HEK293 (cell line): ENCODE measurements around the gene AP3D1.

Source experiments
- CTCF ChIA-PET: fragments of 350-600 bp; formaldehyde crosslinking; extraction: SDS; loops from one replicate; lab custom pipeline; 2021; ENCODE audit warnings: antibody characterized with exemption; lab: Yijun Ruan, JAX
- POLR2A ChIA-PET: fragments of 300-600 bp; formaldehyde crosslinking; extraction: SDS; loops from one replicate; lab custom pipeline; 2020; ENCODE audit warnings: antibody characterized with exemption, inconsistent platforms; lab: Yijun Ruan, JAX
- H3K27ac ChIP-seq: fragments of 200-500 bp; sonication (Bioruptor generic); 2 replicates; pipeline ENCODE4 v1.5.1; 2014; ENCODE audit warnings: low read depth, low read length, control low read depth, inconsistent platforms; ENCODE audit errors: extremely low read depth
- H3K36me3 ChIP-seq, 2 experiments: fragments of 200-500 bp in 1 of 2; sonication (Bioruptor generic) in 1 of 2; 1 replicate in 1 of 2; 2 replicates in 1 of 2; pipeline ENCODE4 v1.5.1; 2014 to 2017; ENCODE audit warnings: inconsistent platforms in 2 of 2, low read length in 2 of 2; ENCODE audit not compliant: control insufficient read depth in 2 of 2, insufficient read depth in 1 of 2
- H3K4me1 ChIP-seq: fragments of 200-500 bp; sonication (Bioruptor generic); 2 replicates; pipeline ENCODE4 v1.5.1; 2014; ENCODE audit warnings: mild to moderate bottlenecking, low read length, inconsistent platforms; ENCODE audit not compliant: control insufficient read depth, insufficient read depth
- H3K4me3 ChIP-seq: 2 replicates; pipeline ENCODE4 v1.5.1; 2011; ENCODE audit warnings: low read depth, mild to moderate bottlenecking, control low read depth, low read length, moderate library complexity
- H3K9me3 ChIP-seq: fragments of 200-500 bp; sonication (Bioruptor generic); 2 replicates; pipeline ENCODE4 v1.5.1; 2014; ENCODE audit warnings: low read depth, low read length, inconsistent platforms; ENCODE audit not compliant: control insufficient read depth, insufficient read depth
- BCL11B ChIP-seq: fragments of 450-650 bp; formaldehyde crosslinking; IDR thresholded peaks from 2 replicates; pipeline ENCODE4 v1.5.1; 2016; ENCODE audit warnings: low read depth, missing biosample characterization, missing genetic modification characterization
- BCL6B ChIP-seq: fragments of 450-650 bp; formaldehyde crosslinking; IDR thresholded peaks from 2 replicates; pipeline ENCODE4 v1.5.1; 2017; ENCODE audit warnings: missing biosample characterization, missing genetic modification characterization
- EGR2 ChIP-seq: fragments of 450-650 bp; formaldehyde crosslinking; IDR thresholded peaks from 2 replicates; pipeline ENCODE4 v1.5.1; 2016; ENCODE audit warnings: low read depth, missing biosample characterization, missing genetic modification characterization
- HOXC10 ChIP-seq: sonication (generic); formaldehyde crosslinking; IDR thresholded peaks from 2 replicates; pipeline ENCODE4 v1.8.1; 2023; ENCODE audit warnings: mild to moderate bottlenecking, missing genetic modification reagents
- PATZ1 ChIP-seq: fragments of 450-650 bp; formaldehyde crosslinking; IDR thresholded peaks from 2 replicates; pipeline ENCODE4 v1.5.1; 2016; ENCODE audit warnings: missing biosample characterization, missing genetic modification characterization
- PRDM4 ChIP-seq: fragments of 450-650 bp; formaldehyde crosslinking; IDR thresholded peaks from 2 replicates; pipeline ENCODE4 v1.5.1; 2017; ENCODE audit warnings: missing biosample characterization, missing genetic modification characterization
- PRDM6 ChIP-seq: fragments of 450-650 bp; formaldehyde crosslinking; IDR thresholded peaks from 2 replicates; pipeline ENCODE4 v1.5.1; 2017; ENCODE audit warnings: missing biosample characterization, missing genetic modification characterization
- SP3 ChIP-seq: fragments of 450-650 bp; formaldehyde crosslinking; IDR thresholded peaks from 2 replicates; pipeline ENCODE4 v1.5.1; 2016; ENCODE audit warnings: missing biosample characterization, missing genetic modification characterization
- WT1 ChIP-seq: fragments of 450-650 bp; formaldehyde crosslinking; IDR thresholded peaks from 2 replicates; pipeline ENCODE4 v1.5.1; 2016; ENCODE audit warnings: missing biosample characterization, missing genetic modification characterization
- ZBTB6 ChIP-seq: fragments of 450-650 bp; formaldehyde crosslinking; IDR thresholded peaks from 2 replicates; pipeline ENCODE4 v1.5.1; 2017; ENCODE audit warnings: missing biosample characterization, missing genetic modification characterization
- ZBTB8A ChIP-seq: fragments of 450-650 bp; formaldehyde crosslinking; IDR thresholded peaks from 2 replicates; pipeline ENCODE4 v1.5.1; 2016; ENCODE audit warnings: missing biosample characterization, missing genetic modification characterization
- ZFP37 ChIP-seq: fragments of 450-650 bp; formaldehyde crosslinking; IDR thresholded peaks from 2 replicates; pipeline ENCODE4 v1.5.1; 2016; ENCODE audit warnings: missing biosample characterization, missing genetic modification characterization
- ZNF138 ChIP-seq: fragments of 450-650 bp; formaldehyde crosslinking; IDR thresholded peaks from 2 replicates; pipeline ENCODE4 v1.5.1; 2016; ENCODE audit warnings: missing biosample characterization, missing genetic modification characterization, borderline replicate concordance
- ZNF175 ChIP-seq: fragments of 450-650 bp; formaldehyde crosslinking; IDR thresholded peaks from 2 replicates; pipeline ENCODE4 v1.5.1; 2016; ENCODE audit warnings: missing biosample characterization, missing genetic modification characterization
- ZNF2 ChIP-seq: fragments of 450-650 bp; formaldehyde crosslinking; IDR thresholded peaks from 2 replicates; pipeline ENCODE4 v1.5.1; 2016; ENCODE audit warnings: missing biosample characterization, missing genetic modification characterization
- ZNF214 ChIP-seq: fragments of 450-650 bp; formaldehyde crosslinking; IDR thresholded peaks from 2 replicates; pipeline ENCODE4 v1.5.1; 2017; ENCODE audit warnings: missing biosample characterization, mild to moderate bottlenecking, missing genetic modification characterization, borderline replicate concordance
- ZNF221 ChIP-seq: fragments of 450-650 bp; formaldehyde crosslinking; IDR thresholded peaks from 2 replicates; pipeline ENCODE4 v1.5.1; 2017; ENCODE audit warnings: missing biosample characterization, missing genetic modification characterization, borderline replicate concordance
- ZNF248 ChIP-seq: fragments of 450-650 bp; formaldehyde crosslinking; IDR thresholded peaks from 2 replicates; pipeline ENCODE4 v1.5.1; 2017; ENCODE audit warnings: missing biosample characterization, missing genetic modification characterization
- ZNF292 ChIP-seq: fragments of 450-650 bp; formaldehyde crosslinking; IDR thresholded peaks from 2 replicates; pipeline ENCODE4 v1.5.1; 2016; ENCODE audit warnings: low read depth, missing biosample characterization, missing genetic modification characterization, borderline replicate concordance
- ZNF311 ChIP-seq: fragments of 450-650 bp; formaldehyde crosslinking; IDR thresholded peaks from 2 replicates; pipeline ENCODE4 v1.5.1; 2017; ENCODE audit warnings: missing biosample characterization, missing genetic modification characterization, borderline replicate concordance
- ZNF449 ChIP-seq: fragments of 450-650 bp; formaldehyde crosslinking; IDR thresholded peaks from 2 replicates; pipeline ENCODE4 v1.5.1; 2017; ENCODE audit warnings: missing biosample characterization, mild to moderate bottlenecking, missing genetic modification characterization, moderate library complexity
- ZNF473 ChIP-seq: fragments of 450-650 bp; formaldehyde crosslinking; IDR thresholded peaks from 2 replicates; pipeline ENCODE4 v1.5.1; 2017; ENCODE audit warnings: missing biosample characterization, missing genetic modification characterization
- ZNF521 ChIP-seq: fragments of 450-650 bp; formaldehyde crosslinking; IDR thresholded peaks from 2 replicates; pipeline ENCODE4 v1.5.1; 2017; ENCODE audit warnings: missing biosample characterization, mild to moderate bottlenecking, missing genetic modification characterization
- ZNF600 ChIP-seq: fragments of 450-650 bp; formaldehyde crosslinking; IDR thresholded peaks from 2 replicates; pipeline ENCODE4 v1.5.1; 2016; ENCODE audit warnings: missing biosample characterization, missing genetic modification characterization
- ZNF629 ChIP-seq: fragments of 450-650 bp; formaldehyde crosslinking; IDR thresholded peaks from 2 replicates; pipeline ENCODE4 v1.5.1; 2017; ENCODE audit warnings: missing biosample characterization, missing genetic modification characterization
- ZNF747 ChIP-seq: fragments of 450-650 bp; formaldehyde crosslinking; IDR thresholded peaks from 2 replicates; pipeline ENCODE4 v1.5.1; 2016; ENCODE audit warnings: missing biosample characterization, missing genetic modification characterization
- ZNF837 ChIP-seq: fragments of 450-650 bp; formaldehyde crosslinking; IDR thresholded peaks from 2 replicates; pipeline ENCODE4 v1.5.1; 2016; ENCODE audit warnings: missing biosample characterization, missing genetic modification characterization
- ZSCAN23 ChIP-seq: fragments of 450-650 bp; formaldehyde crosslinking; IDR thresholded peaks from 2 replicates; pipeline ENCODE4 v1.5.1; 2016; ENCODE audit warnings: missing biosample characterization, missing genetic modification characterization

AP3D1 gene

GRCh38 chr19:2168619-2169424 is 17.5 kb upstream of the AP3D1 start:
- H3K4me3 ChIP-seq, result no peak overlapping the region
- peaks cover 28% of the 10 kb centered on the region for H3K4me1 ChIP-seq
- no peaks in the 10 kb centered on the region for H3K9me3 ChIP-seq
- ChIA-PET POLR2A (interaction anchor here (0.5 to 1.3 kb wide), 4 partner anchors 65 to 308 kb away, joined by 3 to 8 read pairs (median 4); partner anchors contain the start of genes GADD45B and TIMM13), CTCF (interaction anchor here (0.6 to 2.1 kb wide), 6 partner anchors 9 to 236 kb away, joined by 3 to 5 read pairs (median 4); partner anchors contain the start of gene PLEKHJ1)
- H3K36me3 ChIP-seq, result no peaks in the 10 kb centered on the region; a peak in 1 of 3 replicates
- H3K27ac ChIP-seq, result no peak overlapping the region; the same call in 1 of the 2 replicates
- TF ChIP-seq ZNF837 (no peak), ZBTB6 (tag by site-specific recombination) (no peak), ZNF629 (peak; percentile 83), BCL11B (no peak), ZNF248 (tag by site-specific recombination) (no peak), PRDM6 (tag by site-specific recombination) (no peak), EGR2 (peak; percentile 98), PRDM4 (tag by site-specific recombination) (no peak), ZNF214 (tag by site-specific recombination) (no peak), ZNF175 (tag by site-specific recombination) (no peak), ZNF449 (tag by site-specific recombination) (peak; percentile 25; the same call in 1 of the 2 replicates), ZNF600 (tag by site-specific recombination) (peak; percentile 89), ZNF311 (tag by site-specific recombination) (no peak), WT1 (tag by site-specific recombination) (no peak), ZNF138 (no peak), ZFP37 (tag by site-specific recombination) (no peak), ZNF747 (tag by site-specific recombination) (no peak), BCL6B (no peak), ZNF292 (tag by site-specific recombination) (no peak), PATZ1 (tag by site-specific recombination) (peak; percentile 82), HOXC10 (no peak), ZSCAN23 (no peak), ZNF473 (tag by site-specific recombination) (no peak), ZNF521 (no peak), SP3 (tag by site-specific recombination) (peak; percentile 92), ZNF2 (tag by site-specific recombination) (no peak), ZNF221 (tag by site-specific recombination) (no peak), ZBTB8A (tag by site-specific recombination) (peak; percentile 79)
